ENCODE results near the gene DNAJC11.

DNA sequence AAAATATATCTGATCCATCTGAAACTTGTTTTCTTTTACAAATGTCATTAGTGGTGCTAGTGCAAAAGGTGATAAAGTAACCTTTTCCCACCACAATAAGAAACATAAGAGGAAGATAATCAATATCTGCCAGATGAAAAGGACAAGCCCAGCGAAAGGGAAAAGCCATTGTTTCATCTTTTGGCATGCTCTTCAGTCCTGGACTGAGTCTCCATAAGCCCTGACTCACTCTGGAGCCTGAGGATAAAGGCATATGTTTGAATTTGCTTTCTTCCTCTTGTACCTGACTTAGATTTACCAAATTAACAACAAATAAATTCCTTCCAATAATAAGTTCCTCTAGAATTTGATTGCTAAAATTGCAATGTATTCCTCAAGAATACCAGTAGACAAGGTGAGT, 13.6 kb downstream of the DNAJC11 start:
- TF ChIP-seq, protein P1, sequence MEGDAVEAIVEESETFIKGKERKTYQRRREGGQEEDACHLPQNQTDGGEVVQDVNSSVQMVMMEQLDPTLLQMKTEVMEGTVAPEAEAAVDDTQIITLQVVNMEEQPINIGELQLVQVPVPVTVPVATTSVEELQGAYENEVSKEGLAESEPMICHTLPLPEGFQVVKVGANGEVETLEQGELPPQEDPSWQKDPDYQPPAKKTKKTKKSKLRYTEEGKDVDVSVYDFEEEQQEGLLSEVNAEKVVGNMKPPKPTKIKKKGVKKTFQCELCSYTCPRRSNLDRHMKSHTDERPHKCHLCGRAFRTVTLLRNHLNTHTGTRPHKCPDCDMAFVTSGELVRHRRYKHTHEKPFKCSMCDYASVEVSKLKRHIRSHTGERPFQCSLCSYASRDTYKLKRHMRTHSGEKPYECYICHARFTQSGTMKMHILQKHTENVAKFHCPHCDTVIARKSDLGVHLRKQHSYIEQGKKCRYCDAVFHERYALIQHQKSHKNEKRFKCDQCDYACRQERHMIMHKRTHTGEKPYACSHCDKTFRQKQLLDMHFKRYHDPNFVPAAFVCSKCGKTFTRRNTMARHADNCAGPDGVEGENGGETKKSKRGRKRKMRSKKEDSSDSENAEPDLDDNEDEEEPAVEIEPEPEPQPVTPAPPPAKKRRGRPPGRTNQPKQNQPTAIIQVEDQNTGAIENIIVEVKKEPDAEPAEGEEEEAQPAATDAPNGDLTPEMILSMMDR (IDR thresholded peaks at IDR 0.05) = no peak
- no peak for TF ChIP-seq ETV6 (CRISPR knock-in tag; IDR thresholded peaks at IDR 0.05)
- TF ChIP-seq ATF3 (CRISPR knock-in tag; conservative IDR thresholded peaks at IDR 0.05) = no peak
- TF ChIP-seq, protein P2, sequence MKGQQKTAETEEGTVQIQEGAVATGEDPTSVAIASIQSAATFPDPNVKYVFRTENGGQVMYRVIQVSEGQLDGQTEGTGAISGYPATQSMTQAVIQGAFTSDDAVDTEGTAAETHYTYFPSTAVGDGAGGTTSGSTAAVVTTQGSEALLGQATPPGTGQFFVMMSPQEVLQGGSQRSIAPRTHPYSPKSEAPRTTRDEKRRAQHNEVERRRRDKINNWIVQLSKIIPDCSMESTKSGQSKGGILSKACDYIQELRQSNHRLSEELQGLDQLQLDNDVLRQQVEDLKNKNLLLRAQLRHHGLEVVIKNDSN (CRISPR knock-in tag; IDR thresholded peaks at IDR 0.05) = no peak
- no peak for TF ChIP-seq EMX1 (CRISPR knock-in tag; IDR thresholded peaks at IDR 0.05)
- TF ChIP-seq IRF1 (CRISPR knock-in tag; IDR thresholded peaks at IDR 0.05) = no peak
- no peak for TF ChIP-seq USF2 (CRISPR knock-in tag; IDR thresholded peaks at IDR 0.05)

All from WTC11 (cell line).